Measurements from ENCODE around the gene SLC25A22.

The SLC25A22 gene

DNA sequence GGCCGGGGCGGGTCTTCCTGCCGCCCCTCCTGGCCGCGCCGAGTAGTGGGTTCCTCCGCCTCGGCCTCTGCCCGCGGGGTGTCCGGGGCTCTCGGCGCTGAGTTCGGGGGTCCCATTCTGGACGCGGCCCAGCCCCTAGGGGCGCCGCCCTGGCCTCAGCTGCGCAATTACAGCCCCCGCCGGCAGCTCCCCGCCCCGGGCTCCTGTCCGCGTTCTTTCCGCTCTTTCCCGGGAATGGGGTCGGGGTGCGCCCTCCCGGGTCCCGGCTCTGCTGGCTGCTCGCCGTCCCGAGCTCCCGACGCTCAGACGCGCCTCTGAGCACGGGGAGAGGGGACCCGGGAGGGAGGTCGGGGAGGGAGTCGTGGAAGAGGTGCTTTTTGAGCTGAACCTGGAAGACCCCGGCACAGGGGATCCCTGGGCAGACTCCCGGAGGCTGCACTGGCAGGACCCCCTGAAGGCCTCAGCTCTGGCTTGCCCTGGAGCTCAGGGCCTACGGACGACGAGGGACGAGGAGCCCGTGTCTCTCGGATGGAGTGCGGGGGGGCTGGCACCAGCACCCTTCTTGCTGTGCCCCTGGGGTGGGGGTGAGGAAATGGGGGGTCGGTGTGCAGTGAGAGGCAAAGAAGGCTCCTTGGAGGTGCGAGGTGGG, 45.1 kb upstream of the SLC25A22 start:
- Histone ChIP-seq H3K27me3 (ENCODE audit: insufficient read depth, poor library complexity, severe bottlenecking) (no peaks in the 10 kb centered on the region), H3K27ac (replicated peaks) (no peak overlapping the region), H3K4me3 (replicated peaks; ENCODE audit: insufficient read depth, low read length) (peak overlapping the region; percentile 99)
- TF ChIP-seq, protein P1, sequence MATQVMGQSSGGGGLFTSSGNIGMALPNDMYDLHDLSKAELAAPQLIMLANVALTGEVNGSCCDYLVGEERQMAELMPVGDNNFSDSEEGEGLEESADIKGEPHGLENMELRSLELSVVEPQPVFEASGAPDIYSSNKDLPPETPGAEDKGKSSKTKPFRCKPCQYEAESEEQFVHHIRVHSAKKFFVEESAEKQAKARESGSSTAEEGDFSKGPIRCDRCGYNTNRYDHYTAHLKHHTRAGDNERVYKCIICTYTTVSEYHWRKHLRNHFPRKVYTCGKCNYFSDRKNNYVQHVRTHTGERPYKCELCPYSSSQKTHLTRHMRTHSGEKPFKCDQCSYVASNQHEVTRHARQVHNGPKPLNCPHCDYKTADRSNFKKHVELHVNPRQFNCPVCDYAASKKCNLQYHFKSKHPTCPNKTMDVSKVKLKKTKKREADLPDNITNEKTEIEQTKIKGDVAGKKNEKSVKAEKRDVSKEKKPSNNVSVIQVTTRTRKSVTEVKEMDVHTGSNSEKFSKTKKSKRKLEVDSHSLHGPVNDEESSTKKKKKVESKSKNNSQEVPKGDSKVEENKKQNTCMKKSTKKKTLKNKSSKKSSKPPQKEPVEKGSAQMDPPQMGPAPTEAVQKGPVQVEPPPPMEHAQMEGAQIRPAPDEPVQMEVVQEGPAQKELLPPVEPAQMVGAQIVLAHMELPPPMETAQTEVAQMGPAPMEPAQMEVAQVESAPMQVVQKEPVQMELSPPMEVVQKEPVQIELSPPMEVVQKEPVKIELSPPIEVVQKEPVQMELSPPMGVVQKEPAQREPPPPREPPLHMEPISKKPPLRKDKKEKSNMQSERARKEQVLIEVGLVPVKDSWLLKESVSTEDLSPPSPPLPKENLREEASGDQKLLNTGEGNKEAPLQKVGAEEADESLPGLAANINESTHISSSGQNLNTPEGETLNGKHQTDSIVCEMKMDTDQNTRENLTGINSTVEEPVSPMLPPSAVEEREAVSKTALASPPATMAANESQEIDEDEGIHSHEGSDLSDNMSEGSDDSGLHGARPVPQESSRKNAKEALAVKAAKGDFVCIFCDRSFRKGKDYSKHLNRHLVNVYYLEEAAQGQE (IDR thresholded peaks at IDR 0.05; ENCODE audit: insufficient replicate concordance, low read depth) = no peak
- TF ChIP-seq POLR2AphosphoS5 (IDR thresholded peaks at IDR 0.05; ENCODE audit: low read depth) (no peak), GABPA (IDR thresholded peaks at IDR 0.05; ENCODE audit: low read depth) (no peak), SPI1 (IDR thresholded peaks at IDR 0.05; ENCODE audit: borderline replicate concordance, low read depth) (no peak)
- TF ChIP-seq, protein P2, sequence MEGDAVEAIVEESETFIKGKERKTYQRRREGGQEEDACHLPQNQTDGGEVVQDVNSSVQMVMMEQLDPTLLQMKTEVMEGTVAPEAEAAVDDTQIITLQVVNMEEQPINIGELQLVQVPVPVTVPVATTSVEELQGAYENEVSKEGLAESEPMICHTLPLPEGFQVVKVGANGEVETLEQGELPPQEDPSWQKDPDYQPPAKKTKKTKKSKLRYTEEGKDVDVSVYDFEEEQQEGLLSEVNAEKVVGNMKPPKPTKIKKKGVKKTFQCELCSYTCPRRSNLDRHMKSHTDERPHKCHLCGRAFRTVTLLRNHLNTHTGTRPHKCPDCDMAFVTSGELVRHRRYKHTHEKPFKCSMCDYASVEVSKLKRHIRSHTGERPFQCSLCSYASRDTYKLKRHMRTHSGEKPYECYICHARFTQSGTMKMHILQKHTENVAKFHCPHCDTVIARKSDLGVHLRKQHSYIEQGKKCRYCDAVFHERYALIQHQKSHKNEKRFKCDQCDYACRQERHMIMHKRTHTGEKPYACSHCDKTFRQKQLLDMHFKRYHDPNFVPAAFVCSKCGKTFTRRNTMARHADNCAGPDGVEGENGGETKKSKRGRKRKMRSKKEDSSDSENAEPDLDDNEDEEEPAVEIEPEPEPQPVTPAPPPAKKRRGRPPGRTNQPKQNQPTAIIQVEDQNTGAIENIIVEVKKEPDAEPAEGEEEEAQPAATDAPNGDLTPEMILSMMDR (IDR thresholded peaks at IDR 0.05; ENCODE audit: insufficient read depth, low read length) = no peak
- DNase-seq (ENCODE audit: low read depth in 1 of 2, low spot score in 1 of 2) = no peak

DNA sequence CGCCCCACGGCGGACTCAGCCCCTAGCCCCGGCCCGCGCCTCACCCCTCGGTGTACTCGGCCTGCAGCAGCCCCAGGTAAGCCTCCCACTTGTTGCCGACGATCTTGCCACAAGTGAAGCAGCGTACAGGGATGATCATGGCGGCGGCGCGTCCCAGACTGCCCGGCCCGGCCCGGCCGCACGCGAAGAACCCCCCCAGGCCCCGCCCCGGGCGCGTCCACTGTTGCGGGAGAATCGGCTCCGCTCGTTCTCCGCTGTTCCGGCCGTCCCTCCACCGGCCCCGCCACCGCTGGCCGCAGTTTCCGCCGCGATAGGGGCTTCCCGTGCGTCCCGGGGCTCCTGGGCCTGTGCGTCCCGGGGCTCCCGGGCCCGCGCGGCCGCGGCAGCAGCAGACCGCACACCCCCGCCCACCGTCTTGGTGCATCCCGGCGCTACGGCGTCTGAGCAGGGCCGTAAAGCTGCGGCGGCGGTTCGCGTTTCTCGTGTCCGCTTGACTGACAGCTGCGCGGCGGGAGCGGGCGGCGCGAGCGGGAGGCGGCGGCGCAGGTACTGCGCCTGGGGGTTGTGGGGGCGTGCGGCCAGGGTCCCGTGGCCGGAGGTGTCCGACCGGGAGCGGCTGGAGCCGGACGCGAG, 44.4 kb upstream of the SLC25A22 start, which contains the start of the genes POLR2L and TSPAN4:
Gene POLR2L, minus strand, starts transcription at position 160 of the 633 bp plus-strand sequence. Its CDS starts 21 bp downstream, at position 139.
Gene TSPAN4, plus strand, starts transcription at position 483 of the 633 bp plus-strand sequence. CDS start 7,453 bp downstream, outside the sequence.
- no peak for TF ChIP-seq GABPA (IDR thresholded peaks at IDR 0.05; ENCODE audit: low read depth)
- peak; percentile 93 for TF ChIP-seq POLR2AphosphoS5 (IDR thresholded peaks at IDR 0.05; ENCODE audit: low read depth)
- TF ChIP-seq SPI1 (IDR thresholded peaks at IDR 0.05; ENCODE audit: borderline replicate concordance, low read depth) = no peak
- TF ChIP-seq, protein P1 (IDR thresholded peaks at IDR 0.05; ENCODE audit: insufficient replicate concordance, low read depth) = peak; percentile 71
- TF ChIP-seq, protein P2 (IDR thresholded peaks at IDR 0.05; ENCODE audit: insufficient read depth, low read length) = no peak
- Histone ChIP-seq H3K4me3 (replicated peaks; ENCODE audit: insufficient read depth, low read length) (peak within 1 kb of the TSS; percentile 99), H3K27me3 (ENCODE audit: insufficient read depth, poor library complexity, severe bottlenecking) (no peaks in the 10 kb centered on the region), H3K27ac (replicated peaks) (peak within 1 kb of the TSS; percentile 64)
- DNase-seq (ENCODE audit: low read depth in 1 of 2, low spot score in 1 of 2) = peak in 1 of 2 experiments; percentile 85

DNA sequence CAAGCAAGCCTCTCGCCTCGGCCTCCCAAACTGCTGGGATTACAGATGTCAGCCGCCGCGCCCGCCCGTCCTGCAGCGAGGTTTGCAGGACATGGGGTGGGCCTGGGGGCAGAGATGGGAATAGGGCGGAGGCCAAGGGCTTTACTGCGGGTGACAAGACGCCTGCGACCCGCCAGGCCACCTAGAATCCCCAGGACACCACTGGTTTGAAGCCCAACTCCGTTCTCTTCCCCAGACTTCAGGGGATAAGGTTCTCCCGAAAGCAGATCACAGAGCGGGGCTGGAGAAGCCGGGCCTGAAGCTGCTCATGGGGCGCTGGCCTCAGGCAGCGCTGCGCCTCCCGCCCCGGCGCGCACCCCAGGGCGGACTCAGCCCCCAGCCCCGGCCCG, 43.9 kb upstream of the SLC25A22 start:
- H3K27ac ChIP-seq (replicated peaks) = peak overlapping the region; percentile 64
- no peak for DNase-seq (ENCODE audit: low read depth in 1 of 2, low spot score in 1 of 2)
- no peaks in the 10 kb centered on the region for H3K27me3 ChIP-seq (ENCODE audit: insufficient read depth, poor library complexity, severe bottlenecking)
- peak overlapping the region; percentile 99 for H3K4me3 ChIP-seq (replicated peaks; ENCODE audit: insufficient read depth, low read length)
- TF ChIP-seq POLR2AphosphoS5 (IDR thresholded peaks at IDR 0.05; ENCODE audit: low read depth) (no peak), SPI1 (IDR thresholded peaks at IDR 0.05; ENCODE audit: borderline replicate concordance, low read depth) (no peak), GABPA (IDR thresholded peaks at IDR 0.05; ENCODE audit: low read depth) (no peak)
- TF ChIP-seq, protein P2 (IDR thresholded peaks at IDR 0.05; ENCODE audit: insufficient read depth, low read length) = no peak
- TF ChIP-seq, protein P1 (IDR thresholded peaks at IDR 0.05; ENCODE audit: insufficient replicate concordance, low read depth) = no peak
